Kidney (tissue), 14 donors: ENCODE data around the gene EREG. TPM values are rescaled to one million over a fixed set of nuclear protein-coding genes. Genes with fewer than 3 reads are reported as not detected.

Source experiments
- DNase-seq, 5 donors: peaks; one replicate each; pipeline ENCODE4 v3.0.0-alpha.2; 2013 to 2020
- FAIRE-seq: peaks from 2 replicates; lab custom pipeline; 2012; peaks lifted over from hg19 to GRCh38; lab: Jason Lieb, UNC
- H3K27ac ChIP-seq, 2 donors: one replicate each; pipeline ENCODE4 v1.7.0; 2013; ENCODE audit warnings: low read depth in 2 of 2, low read length in 2 of 2, inconsistent platforms in 1 of 2
- H3K27me3 ChIP-seq: one replicate; pipeline ENCODE4 v1.7.1; 2013; ENCODE audit warnings: low read length, inconsistent platforms; ENCODE audit not compliant: control insufficient read depth, insufficient read depth
- H3K36me3 ChIP-seq, 3 donors: one replicate each; pipeline versions ENCODE4 v1.7.0 to v1.7.1; 2013; ENCODE audit warnings: low read length in 3 of 3, control low read depth in 1 of 3, inconsistent platforms in 1 of 3; ENCODE audit not compliant: insufficient read depth in 3 of 3, control insufficient read depth in 2 of 3
- H3K4me1 ChIP-seq, 3 donors: one replicate each; pipeline versions ENCODE4 v1.7.0 to v1.7.1; 2013; ENCODE audit warnings: low read length in 3 of 3, inconsistent platforms in 1 of 3, low read depth in 1 of 3; ENCODE audit not compliant: control insufficient read depth in 2 of 3, insufficient read depth in 2 of 3
- H3K4me3 ChIP-seq, 3 donors: one replicate each; pipeline versions ENCODE4 v1.7.0 to v1.8.1; 2013; ENCODE audit warnings: low read length in 3 of 3, control low read depth in 1 of 3, inconsistent platforms in 1 of 3
- H3K9ac ChIP-seq, 3 donors: one replicate each; pipeline versions ENCODE4 v1.7.0 to v1.7.1; 2013; ENCODE audit warnings: low read length in 3 of 3, control low read depth in 1 of 3, inconsistent platforms in 1 of 3
- H3K9me3 ChIP-seq, 3 donors: one replicate each; pipeline versions ENCODE4 v1.7.0 to v1.7.1; 2013; ENCODE audit warnings: low read length in 3 of 3, control low read depth in 1 of 3, inconsistent platforms in 1 of 3; ENCODE audit not compliant: control insufficient read depth in 2 of 3, insufficient read depth in 1 of 3
- intact Hi-C: fragments of 100-400 bp; cut with DNase I; formaldehyde crosslinking; loops from one replicate; pipeline ENCODE4 v1.11.1; 2022
- polyA plus RNA-seq: library from polyadenylated mRNA; stranded (reverse); fragments of 350-450 nt; fragmentation: Illumina TruSeq; extraction: RNeasy Lipid Tissue Mini Kit (QIAGEN cat#74804); gene quantifications from one replicate; pipeline ENCODE4 v1.2.3, GENCODE V29; 2014; ENCODE audit warnings: low read depth, low replicate concordance; ENCODE audit not compliant: insufficient read depth
- total RNA-seq: library from RNA; stranded (reverse); fragmentation: NEBNext Ultra II Directional; extraction: Animal tissue kit (Norgen Biotek cat#: 25700); gene quantifications from one replicate; pipeline ENCODE4 v1.2.1, GENCODE V29; 2021
- TF ChIP-seq, protein P1 (sequence below): IDR thresholded peaks from 3 replicates; pipeline ENCODE4 v1.5.1; 2012; ENCODE audit warnings: mild to moderate bottlenecking, moderate library complexity, borderline replicate concordance; ENCODE audit not compliant: insufficient read depth; ENCODE audit errors: extremely low read depth
- donor health status: control.
- donor health status: control.
- donor health status: control.
- donor health status: control.
- donor health status: control.
- donor health status: DM: yes; HTN: yes; CAD: no.
- donor health status: Normal renal cell carcinoma (clear cell type).

The EREG gene
- total and polyA plus RNA-seq, 2 donors from 2014 or later, result 0.44 TPM; not detected in 1

DNA sequence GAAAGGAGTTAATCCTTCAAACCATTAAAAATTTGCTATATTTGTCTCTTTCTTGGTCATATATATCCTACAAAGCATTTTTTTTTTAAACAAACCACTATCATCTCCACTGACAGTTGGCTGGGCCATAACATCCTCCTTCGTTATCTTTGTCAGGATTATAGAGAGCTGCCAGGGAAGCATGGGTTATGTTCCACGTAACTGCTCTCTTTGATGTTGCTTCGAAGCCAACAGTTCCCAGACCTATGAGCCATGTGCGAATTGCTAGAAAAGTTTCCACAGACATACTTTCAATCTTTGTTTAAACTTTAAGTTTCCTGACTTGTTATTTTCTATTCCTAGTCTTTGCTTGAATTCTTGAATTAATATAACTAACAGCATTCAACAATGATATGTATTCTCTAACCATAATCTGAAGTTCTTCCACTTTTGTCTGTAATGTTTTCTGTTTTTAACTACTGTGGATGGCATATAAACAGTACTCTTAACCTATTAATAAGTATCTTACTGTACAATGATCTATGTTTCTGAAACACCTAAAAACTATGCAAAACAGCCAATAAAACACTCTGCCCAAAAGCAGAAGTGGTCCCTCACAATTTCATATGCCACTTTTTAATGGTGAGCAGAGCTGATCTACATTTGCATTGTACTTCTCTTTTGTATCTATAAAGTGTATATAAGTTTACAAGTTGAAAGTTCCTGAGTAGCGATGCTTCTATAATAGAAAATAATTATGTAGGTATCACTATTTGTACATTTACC, 37.9 kb downstream of the EREG start:
- TF ChIP-seq, protein P1, sequence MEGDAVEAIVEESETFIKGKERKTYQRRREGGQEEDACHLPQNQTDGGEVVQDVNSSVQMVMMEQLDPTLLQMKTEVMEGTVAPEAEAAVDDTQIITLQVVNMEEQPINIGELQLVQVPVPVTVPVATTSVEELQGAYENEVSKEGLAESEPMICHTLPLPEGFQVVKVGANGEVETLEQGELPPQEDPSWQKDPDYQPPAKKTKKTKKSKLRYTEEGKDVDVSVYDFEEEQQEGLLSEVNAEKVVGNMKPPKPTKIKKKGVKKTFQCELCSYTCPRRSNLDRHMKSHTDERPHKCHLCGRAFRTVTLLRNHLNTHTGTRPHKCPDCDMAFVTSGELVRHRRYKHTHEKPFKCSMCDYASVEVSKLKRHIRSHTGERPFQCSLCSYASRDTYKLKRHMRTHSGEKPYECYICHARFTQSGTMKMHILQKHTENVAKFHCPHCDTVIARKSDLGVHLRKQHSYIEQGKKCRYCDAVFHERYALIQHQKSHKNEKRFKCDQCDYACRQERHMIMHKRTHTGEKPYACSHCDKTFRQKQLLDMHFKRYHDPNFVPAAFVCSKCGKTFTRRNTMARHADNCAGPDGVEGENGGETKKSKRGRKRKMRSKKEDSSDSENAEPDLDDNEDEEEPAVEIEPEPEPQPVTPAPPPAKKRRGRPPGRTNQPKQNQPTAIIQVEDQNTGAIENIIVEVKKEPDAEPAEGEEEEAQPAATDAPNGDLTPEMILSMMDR, result no peak
- Histone ChIP-seq H3K4me1 (no peaks in the 10 kb centered on the region), H3K36me3 (no peaks in the 10 kb centered on the region), H3K4me3 (no peak overlapping the region), H3K27ac (no peak overlapping the region), H3K27me3 (no peaks in the 10 kb centered on the region), H3K9me3 (no peaks in the 10 kb centered on the region), H3K9ac (no peak overlapping the region)
- DNase-seq (peak in 1 of 5 donors; percentile 7), FAIRE-seq (no peak)
- intact Hi-C loops, result no loop called here

DNA sequence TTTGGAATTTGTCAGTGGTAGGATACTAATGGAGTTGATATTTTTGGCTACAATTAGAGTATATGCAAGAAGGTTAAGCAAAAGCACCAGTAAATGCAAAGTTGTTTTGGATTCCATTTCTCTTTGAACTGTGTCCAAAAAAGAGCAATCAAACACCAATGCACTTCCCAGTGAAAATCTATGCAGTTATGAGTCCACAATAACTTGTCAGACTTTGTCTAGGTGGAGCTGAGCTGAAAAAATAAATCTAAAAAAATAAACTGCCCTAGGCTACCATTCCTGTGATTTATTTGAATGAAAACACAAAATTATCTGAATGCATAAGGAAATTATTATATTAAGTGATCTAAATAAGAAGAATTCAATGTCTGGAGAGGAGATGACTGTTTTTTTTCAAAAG, 42.9 kb downstream of the EREG start:
- Histone ChIP-seq H3K27ac (no peak overlapping the region), H3K27me3 (no peaks in the 10 kb centered on the region), H3K4me3 (no peak overlapping the region), H3K36me3 (no peaks in the 10 kb centered on the region), H3K9me3 (no peaks in the 10 kb centered on the region), H3K4me1 (no peaks in the 10 kb centered on the region), H3K9ac (no peak overlapping the region)
- DNase-seq (no peak), FAIRE-seq (no peak)
- intact Hi-C loops, result no loop called here
- TF ChIP-seq, protein P1, result no peak

DNA sequence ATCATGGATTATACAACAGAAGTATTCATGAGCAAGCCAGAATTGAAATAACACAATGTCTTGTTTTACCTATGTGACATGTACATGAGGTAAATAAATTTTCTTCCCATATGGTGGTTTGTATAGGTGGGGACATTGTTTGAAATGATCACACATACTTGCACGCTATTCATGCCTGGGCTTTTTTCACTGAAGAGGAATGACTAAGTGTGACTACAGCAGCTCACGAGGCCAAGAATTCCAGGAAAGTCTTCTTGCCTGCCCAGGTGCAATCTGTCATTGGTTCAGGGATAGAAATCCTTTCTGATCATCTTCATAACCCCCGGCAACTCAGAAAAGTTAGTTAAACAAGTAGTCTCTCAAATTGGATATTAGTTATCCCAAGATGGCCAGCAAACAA, 43.7 kb downstream of the EREG start:
- Histone ChIP-seq H3K4me3 (no peak overlapping the region), H3K9ac (no peak overlapping the region), H3K27ac (no peak overlapping the region), H3K36me3 (no peaks in the 10 kb centered on the region), H3K9me3 (no peaks in the 10 kb centered on the region), H3K27me3 (no peaks in the 10 kb centered on the region), H3K4me1 (no peaks in the 10 kb centered on the region)
- DNase-seq, result no peak
- TF ChIP-seq, protein P1, result no peak
- FAIRE-seq, result no peak
- intact Hi-C loops, result no loop called here

DNA sequence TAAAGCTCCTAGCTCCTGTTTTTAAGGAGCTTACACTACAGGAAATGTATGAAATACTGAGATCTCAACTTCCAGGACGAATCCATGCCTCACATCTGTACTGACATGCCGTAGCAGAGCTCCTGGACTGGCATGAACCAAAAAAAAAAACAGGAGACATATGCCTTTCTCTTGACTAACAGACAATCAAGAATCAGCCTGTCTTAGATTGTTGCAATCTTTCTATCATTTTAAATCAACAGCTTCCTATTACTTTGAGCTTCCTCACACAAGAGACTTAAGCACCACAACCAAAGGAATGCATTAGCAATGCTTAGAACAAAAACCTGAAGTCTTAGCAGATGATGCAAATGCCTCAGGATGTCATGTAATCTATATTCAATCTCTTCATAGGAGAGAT, 45.3 kb downstream of the EREG start:
- H3K4me3 ChIP-seq, result no peak overlapping the region
- intact Hi-C loops, result no loop called here
- no peak overlapping the region for H3K9ac ChIP-seq
- no peaks in the 10 kb centered on the region for H3K9me3 ChIP-seq
- H3K4me1 ChIP-seq, result no peaks in the 10 kb centered on the region
- no peaks in the 10 kb centered on the region for H3K36me3 ChIP-seq
- FAIRE-seq (no peak), DNase-seq (no peak)
- TF ChIP-seq, protein P1, result no peak
- H3K27me3 ChIP-seq, result no peaks in the 10 kb centered on the region
- H3K27ac ChIP-seq, result no peak overlapping the region
